Mesenchymal stem cell (in vitro differentiated cells and primary cell): ENCODE data around the gene ANKRD10.

ENCODE experiments used
- DNase-seq: peaks from one replicate; pipeline ENCODE4 v3.0.0-alpha.2; 2013
- H2AFZ ChIP-seq: one replicate; pipeline ENCODE4 v1.6.1; 2013; ENCODE audit warnings: low read depth, mild to moderate bottlenecking, control low read depth, inconsistent platforms, low read length, moderate library complexity
- H2AK5ac ChIP-seq: 2 replicates; pipeline ENCODE4 v1.6.1; 2013; ENCODE audit warnings: low read length, moderate library complexity, mild to moderate bottlenecking, inconsistent platforms; ENCODE audit not compliant: severe bottlenecking
- H2BK120ac ChIP-seq: one replicate; pipeline ENCODE4 v1.6.1; 2013; ENCODE audit warnings: low read depth, mild to moderate bottlenecking, inconsistent platforms, low read length, moderate library complexity
- H2BK12ac ChIP-seq, 2 experiments: one replicate each; pipeline ENCODE4 v1.6.1; 2013; ENCODE audit warnings: inconsistent platforms in 2 of 2, low read length in 2 of 2, mild to moderate bottlenecking in 2 of 2, moderate library complexity in 2 of 2, control low read depth in 1 of 2
- H2BK15ac ChIP-seq: one replicate; pipeline ENCODE4 v1.6.1; 2013; ENCODE audit warnings: mild to moderate bottlenecking, low read depth, inconsistent platforms; ENCODE audit not compliant: poor library complexity, severe bottlenecking
- H2BK5ac ChIP-seq: 2 replicates; pipeline ENCODE4 v1.6.1; 2013; ENCODE audit warnings: low read depth, mild to moderate bottlenecking, low read length, control low read depth, inconsistent platforms; ENCODE audit not compliant: poor library complexity, severe bottlenecking
- H3K14ac ChIP-seq, 2 experiments: one replicate each; pipeline ENCODE4 v1.6.1; 2013; ENCODE audit warnings: inconsistent platforms in 2 of 2, low read length in 2 of 2, control low read depth in 1 of 2, mild to moderate bottlenecking in 1 of 2, moderate library complexity in 1 of 2
- H3K18ac ChIP-seq, 2 experiments: one replicate each; pipeline ENCODE4 v1.6.1; 2013; ENCODE audit warnings: inconsistent platforms in 2 of 2, low read length in 2 of 2, control low read depth in 1 of 2, low read depth in 1 of 2, mild to moderate bottlenecking in 1 of 2
- H3K23ac ChIP-seq, 2 experiments: one replicate each; pipeline ENCODE4 v1.6.1; 2013; ENCODE audit warnings: inconsistent platforms in 2 of 2, low read length in 2 of 2, mild to moderate bottlenecking in 2 of 2, moderate library complexity in 2 of 2, control low read depth in 1 of 2
- H3K27ac ChIP-seq: 2 replicates; pipeline ENCODE4 v1.5.1; 2013; ENCODE audit warnings: mild to moderate bottlenecking, moderate library complexity, low read length, control low read depth, inconsistent platforms; ENCODE audit not compliant: poor library complexity, severe bottlenecking
- H3K27me3 ChIP-seq, 2 experiments: 2 replicates each; pipeline versions ENCODE4 v1.6.1 to v1.7.0; 2013; ENCODE audit warnings: low read length in 2 of 2, mild to moderate bottlenecking in 2 of 2, moderate library complexity in 2 of 2, control low read depth in 1 of 2, inconsistent platforms in 1 of 2; ENCODE audit not compliant: control insufficient read depth in 1 of 2, insufficient read depth in 1 of 2
- H3K36me3 ChIP-seq, 2 experiments: 2 replicates each; pipeline versions ENCODE4 v1.6.1 to v1.7.0; 2013; ENCODE audit warnings: low read length in 2 of 2, control low read depth in 1 of 2, inconsistent platforms in 1 of 2, low read depth in 1 of 2, mild to moderate bottlenecking in 1 of 2; ENCODE audit not compliant: insufficient read depth in 2 of 2, control insufficient read depth in 1 of 2
- H3K4ac ChIP-seq, 2 experiments: one replicate each; pipeline ENCODE4 v1.6.1; 2013; ENCODE audit warnings: inconsistent platforms in 2 of 2, low read length in 2 of 2, mild to moderate bottlenecking in 2 of 2, moderate library complexity in 2 of 2, control low read depth in 1 of 2, low read depth in 1 of 2
- H3K4me1 ChIP-seq: 2 replicates; pipeline ENCODE4 v1.6.1; 2013; ENCODE audit warnings: low read depth, low read length, control low read depth; ENCODE audit not compliant: control insufficient read depth, insufficient read depth
- H3K4me2 ChIP-seq: 2 replicates; pipeline ENCODE4 v1.6.1; 2013; ENCODE audit warnings: low read length, mild to moderate bottlenecking, inconsistent platforms; ENCODE audit not compliant: poor library complexity, severe bottlenecking
- H3K4me3 ChIP-seq, 2 experiments: 2 replicates each; pipeline versions ENCODE4 v1.5.1 to v1.7.0; 2013; ENCODE audit warnings: low read length in 2 of 2, mild to moderate bottlenecking in 2 of 2, control low read depth in 1 of 2, low read depth in 1 of 2; ENCODE audit not compliant: insufficient read depth in 1 of 2
- H3K79me1 ChIP-seq: replicated peaks from 2 replicates; pipeline ENCODE4 v1.6.1; 2013; ENCODE audit warnings: mild to moderate bottlenecking, control low read depth, low read length, inconsistent platforms; ENCODE audit not compliant: poor library complexity, severe bottlenecking
- H3K9ac ChIP-seq: 2 replicates; pipeline ENCODE4 v1.7.0; 2013; ENCODE audit warnings: mild to moderate bottlenecking, low read length, moderate library complexity
- H3K9me3 ChIP-seq: 2 replicates; pipeline ENCODE4 v1.7.0; 2013; ENCODE audit warnings: mild to moderate bottlenecking, low read length; ENCODE audit not compliant: control insufficient read depth
- H4K8ac ChIP-seq: one replicate; pipeline ENCODE4 v1.6.1; 2013; ENCODE audit warnings: inconsistent platforms, mild to moderate bottlenecking, low read length, moderate library complexity
- H4K91ac ChIP-seq: one replicate; pipeline ENCODE4 v1.6.1; 2013; ENCODE audit warnings: mild to moderate bottlenecking, low read length, inconsistent platforms
- WGBS: methylation state at CpG from one replicate; pipeline ENCODE4 v1.1.7; 2013; ENCODE audit warnings: mixed read lengths; 5-methylcytosine and 5-hydroxymethylcytosine counted together

The ANKRD10 gene

DNA sequence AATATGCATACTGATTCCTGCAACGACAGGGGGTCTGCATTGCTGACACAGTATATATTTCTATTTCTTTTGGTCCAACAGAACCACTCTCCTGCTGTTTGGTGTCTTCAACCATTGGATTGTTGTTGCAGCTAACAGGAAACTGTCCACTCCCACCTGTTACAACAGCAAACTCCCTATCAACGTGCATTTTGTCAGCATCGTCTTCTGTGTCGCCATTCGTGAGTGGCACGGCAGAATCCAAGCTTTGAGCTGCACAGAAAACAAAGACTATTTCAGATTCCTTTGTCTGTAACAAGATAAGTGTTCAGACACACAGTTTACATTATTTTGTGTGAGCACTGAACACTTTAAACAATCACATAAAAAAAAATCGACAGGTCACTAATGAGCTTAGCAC is 31.3 kb downstream of the ANKRD10 start:
- no peak overlapping the region for H2AFZ ChIP-seq
- no peaks in the 10 kb centered on the region for H3K27me3 ChIP-seq
- H3K23ac ChIP-seq, result no peak overlapping the region
- no peak overlapping the region for H3K27ac ChIP-seq
- H2AK5ac ChIP-seq, result no peak overlapping the region
- H4K91ac ChIP-seq, result no peak overlapping the region
- no peaks in the 10 kb centered on the region for H3K9me3 ChIP-seq
- H3K4ac ChIP-seq, result no peak overlapping the region
- H3K4me3 ChIP-seq, result no peak overlapping the region
- H3K4me1 ChIP-seq, result peaks cover 6% of the 10 kb centered on the region
- H2BK15ac ChIP-seq, result no peak overlapping the region
- H2BK5ac ChIP-seq, result no peak overlapping the region
- H3K4me2 ChIP-seq, result no peak overlapping the region
- no peak overlapping the region for H3K9ac ChIP-seq
- no peak overlapping the region for H2BK120ac ChIP-seq
- no peak overlapping the region for H2BK12ac ChIP-seq
- no peak for DNase-seq
- no peak overlapping the region for H3K18ac ChIP-seq
- H4K8ac ChIP-seq, result no peak overlapping the region
- 88% methylated on average over 7 of the region's 7 CpGs for WGBS
- peaks cover 12 to 17% of the 10 kb centered on the region in 2 experiments for H3K36me3 ChIP-seq
- peaks cover 10% of the 10 kb centered on the region for H3K79me1 ChIP-seq
- H3K14ac ChIP-seq, result no peak overlapping the region

GRCh38 chr13:110882972-110883371 is 31.9 kb downstream of the ANKRD10 start:
- Histone ChIP-seq H2BK5ac (no peak overlapping the region), H3K4me1 (peaks cover 6% of the 10 kb centered on the region), H3K14ac (no peak overlapping the region), H4K91ac (no peak overlapping the region), H3K36me3 (peaks cover 10 to 17% of the 10 kb centered on the region in 2 experiments), H4K8ac (no peak overlapping the region), H2AK5ac (no peak overlapping the region), H3K27me3 (no peaks in the 10 kb centered on the region), H3K4me3 (no peak overlapping the region), H3K79me1 (peaks cover 10% of the 10 kb centered on the region), H3K27ac (no peak overlapping the region), H3K9ac (no peak overlapping the region), H3K4me2 (no peak overlapping the region), H2BK15ac (no peak overlapping the region), H3K23ac (no peak overlapping the region), H3K18ac (no peak overlapping the region), H2BK12ac (no peak overlapping the region), H2AFZ (no peak overlapping the region), H2BK120ac (no peak overlapping the region), H3K9me3 (no peaks in the 10 kb centered on the region), H3K4ac (no peak overlapping the region)
- peak; percentile 83 for DNase-seq
- WGBS, result 25% methylated on average over 1 of the region's 2 CpGs

DNA sequence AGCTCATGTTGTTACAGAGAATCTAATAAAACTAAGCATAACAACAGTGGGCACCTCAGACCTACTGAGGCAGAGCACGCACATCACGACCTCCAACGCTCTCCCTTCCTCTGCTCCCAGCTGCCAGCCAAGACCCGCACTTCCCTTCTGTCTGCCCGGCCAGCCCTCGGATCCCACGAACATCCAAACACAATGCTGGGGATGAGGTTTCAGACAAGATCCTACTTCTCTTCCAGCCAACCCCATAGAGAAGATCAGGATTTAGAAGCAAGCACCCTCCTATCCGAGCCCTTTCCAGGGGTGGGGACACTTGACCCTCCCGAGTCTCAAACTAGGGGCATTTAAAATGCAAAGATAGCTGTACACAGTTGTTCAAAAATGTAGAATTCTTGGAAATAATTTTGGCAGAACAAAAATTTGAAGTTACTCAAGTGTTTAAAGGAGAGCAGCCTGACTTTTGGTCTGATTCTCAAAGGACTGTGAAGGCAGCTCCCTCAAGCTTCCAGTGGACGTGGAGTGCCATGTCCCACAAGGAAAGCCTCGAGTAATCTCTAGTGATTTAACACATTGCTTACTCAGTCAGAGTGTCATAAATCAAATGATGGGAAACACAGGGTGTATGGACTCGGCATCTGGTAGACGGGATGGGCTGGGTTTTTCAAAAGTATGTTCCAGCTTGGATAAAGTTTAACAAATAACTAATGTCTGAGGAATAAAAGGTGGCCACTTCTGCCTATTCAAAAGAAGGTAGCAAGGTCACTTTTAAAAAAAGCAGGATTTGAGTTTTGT is 32.8 kb downstream of the ANKRD10 start:
- H2AK5ac ChIP-seq, result no peak overlapping the region

DNA sequence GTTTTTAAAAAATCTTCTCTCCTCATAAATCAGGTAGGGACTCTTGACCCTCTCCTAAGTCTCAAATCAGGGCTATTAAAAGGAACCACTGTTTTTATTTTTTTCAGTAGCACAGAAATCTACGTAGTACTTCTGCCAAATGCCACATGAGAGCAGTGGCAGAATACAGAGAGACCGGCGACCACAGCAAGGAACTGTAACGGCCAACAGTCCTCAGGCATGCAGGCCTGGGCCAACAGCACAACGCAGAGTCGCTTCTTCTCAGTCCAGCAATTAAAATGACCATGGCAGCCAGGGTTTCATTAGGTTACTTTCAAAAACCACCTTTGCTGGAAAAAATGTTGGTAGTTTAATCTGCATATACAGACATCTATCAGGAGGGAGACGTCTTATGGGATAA is 34.2 kb downstream of the ANKRD10 start:
- no peak overlapping the region for H4K91ac ChIP-seq
- WGBS, result 98% methylated on average over 7 of the region's 7 CpGs
- peaks cover 3% of the 10 kb centered on the region for H3K4me1 ChIP-seq
- no peak overlapping the region for H2AK5ac ChIP-seq
- H2BK12ac ChIP-seq, result no peak overlapping the region
- H2BK15ac ChIP-seq, result no peak overlapping the region
- H3K27me3 ChIP-seq, result no peaks in the 10 kb centered on the region
- no peak overlapping the region for H3K18ac ChIP-seq
- H3K27ac ChIP-seq, result no peak overlapping the region
- no peak overlapping the region for H4K8ac ChIP-seq
- DNase-seq, result no peak
- H3K9me3 ChIP-seq, result no peaks in the 10 kb centered on the region
- no peak overlapping the region for H3K4me2 ChIP-seq
- no peak overlapping the region for H2AFZ ChIP-seq
- no peak overlapping the region for H3K9ac ChIP-seq
- H3K14ac ChIP-seq, result no peak overlapping the region
- no peak overlapping the region for H2BK120ac ChIP-seq
- H2BK5ac ChIP-seq, result no peak overlapping the region
- no peak overlapping the region for H3K23ac ChIP-seq
- no peak overlapping the region for H3K4me3 ChIP-seq
- H3K4ac ChIP-seq, result no peak overlapping the region
- peaks cover 6% of the 10 kb centered on the region for H3K79me1 ChIP-seq
- peaks cover 7 to 17% of the 10 kb centered on the region in 2 experiments for H3K36me3 ChIP-seq

More for the DNA sequence above, 32.8 kb downstream of the ANKRD10 start:
- DNase-seq, result peak; percentile 75
- H3K4me2 ChIP-seq, result no peak overlapping the region
- H3K27ac ChIP-seq, result no peak overlapping the region
- H3K9me3 ChIP-seq, result no peaks in the 10 kb centered on the region
- H2BK15ac ChIP-seq, result no peak overlapping the region
- H3K79me1 ChIP-seq, result peaks cover 8% of the 10 kb centered on the region
- 74% methylated on average over 12 of the region's 13 CpGs for WGBS
- no peak overlapping the region for H2BK5ac ChIP-seq
- no peaks in the 10 kb centered on the region for H3K27me3 ChIP-seq
- no peak overlapping the region for H3K23ac ChIP-seq
- H3K36me3 ChIP-seq, result peaks cover 7 to 17% of the 10 kb centered on the region in 2 experiments
- no peak overlapping the region for H3K4me3 ChIP-seq
- H4K91ac ChIP-seq, result no peak overlapping the region
- H2BK12ac ChIP-seq, result peak overlapping the region in 1 of 2 experiments; percentile 12
- H2BK120ac ChIP-seq, result peak overlapping the region; percentile 45
- no peak overlapping the region for H3K4ac ChIP-seq
- no peak overlapping the region for H3K14ac ChIP-seq
- peak overlapping the region in 1 of 2 experiments; percentile 25 for H3K18ac ChIP-seq
- H3K9ac ChIP-seq, result no peak overlapping the region
- no peak overlapping the region for H2AFZ ChIP-seq
- peaks cover 6% of the 10 kb centered on the region for H3K4me1 ChIP-seq
- no peak overlapping the region for H4K8ac ChIP-seq
